Mesodermal cell (in vitro differentiated cells): ENCODE measurements around the gene RMRP.

Experiments
- H3K27ac ChIP-seq: 2 replicates; pipeline ENCODE4 v1.7.0; 2013; ENCODE audit warnings: mild to moderate bottlenecking, low read depth, low read length, moderate library complexity; ENCODE audit not compliant: severe bottlenecking
- H3K36me3 ChIP-seq: 2 replicates; pipeline ENCODE4 v1.7.1; 2013; ENCODE audit warnings: mild to moderate bottlenecking, low read length, moderate library complexity; ENCODE audit not compliant: control insufficient read depth, insufficient read depth
- H3K4me1 ChIP-seq: one replicate; pipeline ENCODE4 v1.7.1; 2013; ENCODE audit warnings: mild to moderate bottlenecking, low read length; ENCODE audit not compliant: insufficient read depth, control insufficient read depth, poor library complexity, severe bottlenecking
- H3K4me3 ChIP-seq: 2 replicates; pipeline ENCODE4 v1.7.0; 2013; ENCODE audit warnings: low read length, control low read depth, mild to moderate bottlenecking; ENCODE audit not compliant: insufficient read depth, poor library complexity, severe bottlenecking; ENCODE audit errors: extremely low read depth
- H3K9me3 ChIP-seq: 2 replicates; pipeline ENCODE4 v1.7.1; 2013; ENCODE audit warnings: mild to moderate bottlenecking, low read length, moderate library complexity; ENCODE audit not compliant: control insufficient read depth
- WGBS, 2 experiments: methylation state at CpG; one replicate each; pipeline ENCODE4 v1.1.5; 2013; ENCODE audit warnings: missing lambda C conversion rate in 2 of 2; ENCODE audit not compliant: insufficient coverage in 2 of 2; 5-methylcytosine and 5-hydroxymethylcytosine counted together

Gene RMRP

GRCh38 chr9:35687306-35687705 lies 29.5 kb upstream of the RMRP start:
- peaks cover 60% of the 10 kb centered on the region for H3K36me3 ChIP-seq
- H3K4me1 ChIP-seq: peaks cover 40% of the 10 kb centered on the region
- no peaks in the 10 kb centered on the region for H3K9me3 ChIP-seq
- H3K27ac ChIP-seq: no peak overlapping the region
- WGBS, 2 experiments: 90 to 100% methylated on average over 1 to 2 of the region's 2 CpGs
- H3K4me3 ChIP-seq: no peak overlapping the region

GRCh38 chr9:35686222-35687203 lies 28.7 kb upstream of the RMRP start:
- no peaks in the 10 kb centered on the region for H3K9me3 ChIP-seq
- 83 to 90% methylated on average over 9 to 10 of the region's 11 CpGs for whole genome bisulfite sequencing, 2 experiments
- no peak overlapping the region for H3K4me3 ChIP-seq
- peak overlapping the region; percentile 23 for H3K27ac ChIP-seq
- peaks cover 68% of the 10 kb centered on the region for H3K36me3 ChIP-seq
- H3K4me1 ChIP-seq: peaks cover 42% of the 10 kb centered on the region

GRCh38 chr9:35685506-35685905 lies 27.7 kb upstream of the RMRP start:
- Histone ChIP-seq H3K4me1 (peaks cover 44% of the 10 kb centered on the region), H3K9me3 (no peaks in the 10 kb centered on the region), H3K36me3 (peaks cover 69% of the 10 kb centered on the region), H3K4me3 (no peak overlapping the region), H3K27ac (no peak overlapping the region)
- 96 to 97% methylated on average over 9 to 13 of the region's 13 CpGs for WGBS, 2 experiments

- Histone ChIP-seq H3K4me3 (no peak overlapping the region), H3K4me1 (peaks cover 44% of the 10 kb centered on the region), H3K36me3 (peaks cover 69% of the 10 kb centered on the region), H3K27ac (no peak overlapping the region), H3K9me3 (no peaks in the 10 kb centered on the region)
- 87 to 97% methylated on average over 6 to 8 of the region's 10 CpGs for WGBS, 2 experiments
Measured at GRCh38 chr9:35684921-35685320, 27.1 kb upstream of the RMRP start.

- H3K36me3 ChIP-seq: peaks cover 68% of the 10 kb centered on the region
- H3K27ac ChIP-seq: no peak overlapping the region
- H3K9me3 ChIP-seq: no peaks in the 10 kb centered on the region
- 83% methylated on average over 1 of the region's 2 CpGs; no CpG with 5 or more reads in 1 of the 2 experiments for WGBS, 2 experiments
- H3K4me3 ChIP-seq: no peak overlapping the region
- H3K4me1 ChIP-seq: peaks cover 38% of the 10 kb centered on the region
Measured at GRCh38 chr9:35683323-35683722, 25.5 kb upstream of the RMRP start.

GRCh38 chr9:35682520-35683315 lies 24.9 kb upstream of the RMRP start:
- peaks cover 32% of the 10 kb centered on the region for H3K4me1 ChIP-seq
- H3K9me3 ChIP-seq: no peaks in the 10 kb centered on the region
- no peak overlapping the region for H3K27ac ChIP-seq
- 98 to 100% methylated on average over 6 to 9 of the region's 10 CpGs for WGBS, 2 experiments
- H3K36me3 ChIP-seq: peaks cover 62% of the 10 kb centered on the region
- no peak overlapping the region for H3K4me3 ChIP-seq

GRCh38 chr9:35682051-35682450 lies 24.2 kb upstream of the RMRP start:
- Histone ChIP-seq H3K27ac (peak overlapping the region; percentile 29), H3K36me3 (peaks cover 57% of the 10 kb centered on the region), H3K4me1 (peaks cover 27% of the 10 kb centered on the region), H3K4me3 (no peak overlapping the region), H3K9me3 (no peaks in the 10 kb centered on the region)
- 90 to 93% methylated on average over 4 of the region's 6 CpGs for WGBS, 2 experiments

GRCh38 chr9:35681341-35682002 lies 23.7 kb upstream of the RMRP start:
- H3K9me3 ChIP-seq: no peaks in the 10 kb centered on the region
- H3K27ac ChIP-seq: peak overlapping the region; percentile 29
- peaks cover 22% of the 10 kb centered on the region for H3K4me1 ChIP-seq
- no peak overlapping the region for H3K4me3 ChIP-seq
- 77 to 88% methylated on average over 3 of the region's 3 CpGs for WGBS, 2 experiments
- peaks cover 51% of the 10 kb centered on the region for H3K36me3 ChIP-seq

GRCh38 chr9:35680331-35681105 lies 22.7 kb upstream of the RMRP start:
- no peaks in the 10 kb centered on the region for H3K9me3 ChIP-seq
- WGBS, 2 experiments: 53 to 55% methylated on average over 9 to 12 of the region's 15 CpGs
- H3K27ac ChIP-seq: no peak overlapping the region
- H3K4me1 ChIP-seq: peaks cover 22% of the 10 kb centered on the region
- peaks cover 41% of the 10 kb centered on the region for H3K36me3 ChIP-seq
- no peak overlapping the region for H3K4me3 ChIP-seq
